Adrenal gland (tissue), 12 donors: ENCODE results near the gene ACOT7. TPM values are rescaled to one million over a fixed set of nuclear protein-coding genes. Genes with fewer than 3 reads are reported as not detected.

ENCODE experiments used
- DNase-seq, 7 donors: peaks; one replicate each; pipeline ENCODE4 v3.0.0-alpha.2; 2019 to 2020
- H3K27ac ChIP-seq, 5 donors: fragments of 200-600 bp; sonication (generic) in 4 of 5; 1 replicate in 3 of 5; 2 replicates in 2 of 5; pipeline versions ENCODE4 v1.5.1 to v1.8.0; 2016 to 2020; ENCODE audit warnings: mild to moderate bottlenecking in 1 of 5
- H3K27me3 ChIP-seq: fragments of 200-600 bp; 2 replicates; pipeline ENCODE4 v1.8.0; 2021
- H3K36me3 ChIP-seq, 2 donors: fragments of 200-600 bp; replicated peaks in 1 of 2; 1 replicate in 1 of 2; 2 replicates in 1 of 2; pipeline versions ENCODE4 v1.5.1 to v1.8.0; 2018 to 2022
- H3K4me1 ChIP-seq, 2 donors: fragments of 200-600 bp; replicated peaks in 1 of 2; 1 replicate in 1 of 2; 2 replicates in 1 of 2; pipeline versions ENCODE4 v1.5.1 to v1.8.0; 2018 to 2021
- H3K4me3 ChIP-seq, 4 donors: fragments of 200-600 bp; sonication (generic) in 3 of 4; one replicate each; pipeline ENCODE4 v1.5.1; 2016 to 2018
- H3K9me3 ChIP-seq, 3 donors: fragments of 200-600 bp; sonication (generic) in 1 of 3; replicated peaks in 1 of 3; 1 replicate in 2 of 3; 2 replicates in 1 of 3; pipeline versions ENCODE4 v1.5.1 to v1.8.0; 2016 to 2021
- CTCF ChIP-seq, 6 experiments: fragments of 450-650 bp in 4 of 6; fragments of 200-600 bp in 2 of 6; sonication (generic) in 1 of 6; IDR thresholded peaks; 1 replicate in 5 of 6; 2 replicates in 1 of 6; pipeline versions ENCODE4 v1.5.1 to v1.8.0; 2016 to 2021; ENCODE audit warnings: antibody characterized with exemption in 6 of 6, mild to moderate bottlenecking in 2 of 6, moderate library complexity in 1 of 6
- POLR2A ChIP-seq, 2 donors: fragments of 450-650 bp; IDR thresholded peaks; one replicate each; pipeline ENCODE4 v1.6.1; 2017; ENCODE audit warnings: antibody characterized with exemption in 2 of 2, mild to moderate bottlenecking in 2 of 2, moderate library complexity in 1 of 2
- WGBS, 4 donors: extraction: QIAGEN DNeasy Blood & Tissue Kit in 2 of 4; methylation state at CpG; one replicate each; pipeline versions ENCODE4 v1.1.5 to v1.1.7; 2013 to 2017; 5-methylcytosine and 5-hydroxymethylcytosine counted together
- intact Hi-C, 2 donors: fragments of 100-400 bp; cut with DNase I; formaldehyde crosslinking; loops; one replicate each; pipeline versions ENCODE4 v1.14.1 to v1.15.0; 2022 to 2023
- polyA plus RNA-seq, 3 donors: library from polyadenylated mRNA; stranded (reverse); fragments of 200-250 nt in 2 of 3; fragments of 350-450 nt in 1 of 3; fragmentation: Illumina TruSeq in 1 of 3; extraction: RNeasy Lipid Tissue Mini Kit (QIAGEN cat#74804) in 1 of 3; gene quantifications; one replicate each; pipeline ENCODE4 v1.2.3, GENCODE V29; 2013 to 2014
- total RNA-seq, 9 donors: library from RNA; depleted of rRNA in 4 of 9; stranded (reverse); fragments of >200 nt in 4 of 9; fragments of 120-200 nt in 1 of 9; fragmentation: NEBNext Ultra II Directional in 1 of 9; extraction: Animal tissue kit (Norgen Biotek cat#: 25700) in 1 of 9; gene quantifications; one replicate each; pipeline versions ENCODE4 v1.1.0 to v1.2.4, GENCODE V29; 2013 to 2023
- donor health status: healthy with polysubstance abuse.
- donor health status: Bipolar disorder and iron deficiency.
- donor health status: DM: yes; HTN: yes; CAD: no.
- donor health status: DM: no; HTN: no; CAD: no.
- donor health status: DM: no; HTN: no; CAD: no.
- donor health status: DM: yes; HTN: yes; CAD: no.

ACOT7 gene
- total and polyA plus RNA-seq, 12 donors = 8.4 to 29.4 (median 14.5) TPM

GRCh38 chr1:6414443-6414844, 20.9 kb upstream of the ACOT7 start:
- Histone ChIP-seq H3K36me3 (no peaks in the 10 kb centered on the region), H3K9me3 (no peaks in the 10 kb centered on the region), H3K4me1 (peaks cover 2 to 8% of the 10 kb centered on the region in 2 donors), H3K27me3 (peaks cover 56% of the 10 kb centered on the region), H3K27ac (no peak overlapping the region), H3K4me3 (no peak overlapping the region)
- DNase-seq = no peak
- TF ChIP-seq POLR2A (IDR thresholded peaks at IDR 0.05) = no peak
- TF ChIP-seq CTCF (IDR thresholded peaks at IDR 0.05) = peak in 3 of 6 experiments; percentile 13 to 28 (median 23)
- intact Hi-C loops = loop anchor here in 1 of 2 donors (5.0 kb wide), 1 partner anchor 167 kb away; no protein-coding TSS in a partner anchor
- 2 to 7% (median 4%) methylated on average over 10 to 15 of the region's 15 CpGs for WGBS, 4 donors

- no peak overlapping the region for H3K27ac ChIP-seq
- no peaks in the 10 kb centered on the region for H3K9me3 ChIP-seq
- H3K36me3 ChIP-seq = no peaks in the 10 kb centered on the region
- no peak for DNase-seq
- H3K27me3 ChIP-seq = peaks cover 40% of the 10 kb centered on the region
- WGBS, 4 donors = 62 to 69% (median 65%) methylated on average over 6 of the region's 6 CpGs
- intact Hi-C loops = loop anchor here in 1 of 2 donors (5.0 kb wide), 1 partner anchor 166 kb away; no protein-coding TSS in a partner anchor
- H3K4me1 ChIP-seq = no peaks in the 10 kb centered on the region
- no peak overlapping the region for H3K4me3 ChIP-seq
- no peak for TF ChIP-seq POLR2A (IDR thresholded peaks at IDR 0.05)
- TF ChIP-seq CTCF (IDR thresholded peaks at IDR 0.05) = no peak
These were observed 19.3 kb upstream of the ACOT7 start for GRCh38 chr1:6412896-6413295.

GRCh38 chr1:6410248-6410893, 16.8 kb upstream of the ACOT7 start:
- Histone ChIP-seq H3K4me1 (no peaks in the 10 kb centered on the region), H3K9me3 (no peaks in the 10 kb centered on the region), H3K27ac (no peak overlapping the region), H3K4me3 (no peak overlapping the region), H3K27me3 (peaks cover 15% of the 10 kb centered on the region), H3K36me3 (no peaks in the 10 kb centered on the region)
- TF ChIP-seq CTCF (IDR thresholded peaks at IDR 0.05) = no peak
- TF ChIP-seq POLR2A (IDR thresholded peaks at IDR 0.05) = no peak
- no peak for DNase-seq
- WGBS, 4 donors = 72 to 88% (median 80%) methylated on average over 11 to 13 of the region's 13 CpGs
- intact Hi-C loops = loop anchor here in 1 of 2 donors (5.0 kb wide), 1 partner anchor 163 kb away; no protein-coding TSS in a partner anchor

GRCh38 chr1:6409733-6410132, 16.2 kb upstream of the ACOT7 start:
- intact Hi-C loops = loop anchor here (5.0 kb wide), 4 partner anchors 37 to 162 kb away; no protein-coding TSS in a partner anchor

More at GRCh38 chr1:6409733-6410132, 16.2 kb upstream of the ACOT7 start:
- TF ChIP-seq POLR2A (IDR thresholded peaks at IDR 0.05) (no peak), CTCF (IDR thresholded peaks at IDR 0.05) (no peak)
- Histone ChIP-seq H3K4me3 (no peak overlapping the region), H3K4me1 (no peaks in the 10 kb centered on the region), H3K9me3 (no peaks in the 10 kb centered on the region), H3K27ac (no peak overlapping the region), H3K27me3 (peaks cover 8% of the 10 kb centered on the region), H3K36me3 (no peaks in the 10 kb centered on the region)
- no peak for DNase-seq
- WGBS, 4 donors = 78 to 85% (median 84%) methylated on average over 6 of the region's 6 CpGs
